Stimulated activated CD8-positive, alpha-beta memory T cell treated with anti-CD3 and anti-CD28 coated beads, Interleukin-2, amount 100 ng/mL, for 48 hours (primary cell): ENCODE measurements around the gene ABCA3.
"Not testable (repeated sequence)": the region's sequence is repeated elsewhere in the genome, so short reads cannot be mapped to it uniquely, and the experiment has no call there.

Experiments
- DNase-seq, 2 donors: peaks; one replicate each; pipeline ENCODE4 v3.0.0-alpha.2; 2020; ENCODE audit warnings: low read depth in 2 of 2

ABCA3 gene

DNA sequence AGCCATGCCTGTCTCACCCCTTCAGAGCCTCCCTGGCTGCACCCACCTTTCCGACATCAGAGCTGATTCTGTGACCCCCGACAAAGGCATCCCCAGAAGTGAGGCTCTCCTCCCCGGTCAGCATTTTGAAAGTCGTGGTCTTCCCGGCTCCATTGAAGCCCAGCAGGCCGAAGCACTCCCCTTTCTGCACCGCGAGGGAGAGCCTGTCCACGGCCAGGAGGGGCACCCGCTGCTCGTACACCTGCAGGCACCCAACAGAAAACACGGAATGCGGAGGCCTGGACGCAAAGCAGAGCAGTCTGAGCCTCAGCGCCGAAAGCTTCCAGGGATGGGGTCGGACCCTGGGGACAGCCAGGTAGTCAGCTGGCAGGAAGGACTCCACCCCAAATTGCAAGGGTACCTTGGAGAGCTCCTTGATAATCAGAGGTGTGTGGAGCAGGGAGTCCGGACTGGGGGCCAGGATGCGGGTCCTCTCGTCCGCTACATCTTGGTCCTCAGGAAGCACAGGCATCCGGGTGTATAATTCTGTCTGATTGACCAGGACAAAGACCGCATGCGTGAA, 59.5 kb downstream of the ABCA3 start:
- no peak for DNase-seq

GRCh38 chr16:2280461-2280860, 60.1 kb downstream of the ABCA3 start:
- DNase-seq: no peak

GRCh38 chr16:2278956-2279800, 61.4 kb downstream of the ABCA3 start:
- no peak for DNase-seq

- DNase-seq: no peak
Observed at GRCh38 chr16:2278272-2278608, 62.3 kb downstream of the ABCA3 start.

DNA sequence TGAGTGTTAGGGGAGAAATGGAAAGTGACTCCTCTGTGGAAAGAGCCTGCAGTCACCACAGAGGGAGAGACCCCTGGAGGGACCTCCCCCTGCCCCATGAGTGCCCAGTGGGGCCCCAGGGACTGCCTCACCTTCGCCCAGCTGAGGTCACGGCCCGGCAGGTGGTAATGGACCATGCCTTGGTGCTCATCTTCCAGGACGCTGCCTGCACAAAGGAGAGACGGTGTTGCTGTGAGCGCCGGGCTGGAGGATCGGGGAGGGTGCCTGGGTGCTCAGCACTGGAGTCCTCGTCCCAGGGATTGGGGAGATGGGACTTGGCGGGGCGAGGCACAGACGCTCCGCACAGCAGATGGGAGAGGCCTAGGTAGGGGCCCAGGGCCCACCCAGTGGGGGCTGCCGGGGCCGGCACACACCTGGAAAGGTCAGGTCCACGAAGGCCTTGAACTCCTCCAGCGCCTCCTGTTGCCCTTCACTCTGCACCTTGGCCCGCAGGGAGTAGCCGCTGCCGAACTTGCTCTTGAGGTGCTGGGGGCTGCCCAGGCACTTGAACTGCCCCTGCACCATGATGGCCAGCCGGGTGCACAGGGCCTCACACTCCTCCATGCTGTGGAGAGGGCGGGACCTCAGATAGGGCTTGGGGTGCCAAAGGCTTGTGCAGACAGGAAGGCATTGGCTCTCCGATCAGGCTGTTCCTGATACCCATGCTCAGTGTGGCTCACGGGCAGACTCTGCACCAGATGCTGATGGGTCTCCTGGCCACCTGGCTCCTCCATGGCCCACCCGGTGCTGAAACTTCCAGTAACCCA, 62.9 kb downstream of the ABCA3 start:
- no peak for DNase-seq

- no peak for DNase-seq
Observed at GRCh38 chr16:2276368-2277195, 63.9 kb downstream of the ABCA3 start.

DNA sequence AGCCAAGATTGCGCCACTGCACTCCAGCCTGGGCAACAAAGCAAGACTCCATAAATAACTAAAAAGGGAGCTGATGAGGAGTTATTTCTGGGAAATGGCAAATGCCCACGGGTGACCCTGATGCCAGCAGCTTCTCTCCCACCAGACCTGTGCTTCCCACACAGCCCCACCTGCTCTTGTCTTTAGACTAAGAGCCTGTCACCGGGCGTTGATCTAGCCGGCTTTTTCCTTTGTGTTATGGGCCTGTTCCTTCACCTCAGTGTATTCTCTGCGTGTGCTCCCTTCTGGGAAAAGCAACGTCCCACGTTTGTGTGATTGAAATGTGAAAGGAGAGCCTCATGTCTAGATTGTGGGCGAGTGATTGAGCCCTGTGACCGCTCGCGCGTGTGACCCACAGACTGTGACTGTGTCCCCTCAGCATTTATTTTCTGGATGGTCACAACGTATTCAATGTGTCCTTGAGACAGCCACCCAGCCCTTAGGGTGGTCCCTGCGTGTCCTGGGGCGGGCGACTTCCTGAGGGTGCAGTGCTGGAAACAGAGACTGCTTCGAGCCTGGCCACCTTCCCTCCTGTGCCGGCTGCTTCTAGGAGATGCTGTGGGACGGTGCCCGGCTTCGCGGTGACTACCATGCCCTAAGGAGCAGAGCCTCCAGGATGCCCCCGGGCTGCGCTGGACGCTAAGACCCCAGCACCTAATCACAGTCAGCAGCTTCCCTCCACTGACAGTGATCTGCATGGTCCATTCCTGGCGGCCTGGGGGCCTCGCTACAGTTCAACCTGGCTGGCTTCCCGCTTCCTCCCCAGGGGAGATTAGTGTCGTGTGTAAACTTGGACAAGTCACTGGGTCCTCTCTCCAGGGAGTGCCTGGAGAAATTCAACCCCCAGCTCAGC, 64.8 kb downstream of the ABCA3 start:
- no peak for DNase-seq

DNA sequence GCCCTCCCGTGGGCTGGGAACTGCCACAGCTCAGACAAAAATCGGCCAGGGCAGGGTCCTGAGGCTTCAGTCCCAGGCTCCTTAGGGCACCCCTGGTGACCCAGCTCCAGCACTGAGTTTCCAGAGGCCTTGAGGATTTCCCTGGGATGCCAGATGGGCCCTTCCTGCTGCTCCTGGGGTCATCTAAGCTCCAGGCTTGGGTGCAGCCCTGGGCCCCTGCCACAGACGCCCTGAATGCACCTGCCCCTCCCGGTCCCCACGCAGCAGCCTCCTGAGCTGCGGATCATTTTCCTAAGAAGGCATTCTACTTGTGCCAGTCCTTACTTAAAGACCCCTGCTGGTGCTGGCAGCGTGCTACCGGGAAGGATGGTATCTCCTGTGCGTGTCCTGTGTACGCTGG, 66.6 kb downstream of the ABCA3 start:
- no peak for DNase-seq

DNA sequence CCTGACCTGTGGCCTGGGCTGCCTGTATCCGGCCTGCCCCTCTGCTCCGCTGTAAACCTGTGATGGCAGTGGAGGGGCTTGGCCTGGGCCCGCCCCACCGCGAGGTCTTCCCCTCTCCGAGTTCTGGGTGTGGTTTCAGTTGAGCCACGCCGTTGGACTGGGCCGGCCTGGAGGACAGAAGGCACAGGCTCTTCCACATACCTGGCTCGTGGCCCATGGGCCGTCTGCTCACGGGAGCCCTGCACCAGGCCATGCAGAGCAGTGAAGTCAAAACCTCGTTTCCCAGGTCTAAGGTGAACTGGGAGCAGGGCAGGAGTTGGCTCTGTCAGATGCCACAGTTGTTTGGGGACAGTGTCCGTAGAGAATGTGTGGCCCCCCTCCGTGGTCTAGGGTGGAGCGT, 67.0 kb downstream of the ABCA3 start:
- no peak for DNase-seq

DNA sequence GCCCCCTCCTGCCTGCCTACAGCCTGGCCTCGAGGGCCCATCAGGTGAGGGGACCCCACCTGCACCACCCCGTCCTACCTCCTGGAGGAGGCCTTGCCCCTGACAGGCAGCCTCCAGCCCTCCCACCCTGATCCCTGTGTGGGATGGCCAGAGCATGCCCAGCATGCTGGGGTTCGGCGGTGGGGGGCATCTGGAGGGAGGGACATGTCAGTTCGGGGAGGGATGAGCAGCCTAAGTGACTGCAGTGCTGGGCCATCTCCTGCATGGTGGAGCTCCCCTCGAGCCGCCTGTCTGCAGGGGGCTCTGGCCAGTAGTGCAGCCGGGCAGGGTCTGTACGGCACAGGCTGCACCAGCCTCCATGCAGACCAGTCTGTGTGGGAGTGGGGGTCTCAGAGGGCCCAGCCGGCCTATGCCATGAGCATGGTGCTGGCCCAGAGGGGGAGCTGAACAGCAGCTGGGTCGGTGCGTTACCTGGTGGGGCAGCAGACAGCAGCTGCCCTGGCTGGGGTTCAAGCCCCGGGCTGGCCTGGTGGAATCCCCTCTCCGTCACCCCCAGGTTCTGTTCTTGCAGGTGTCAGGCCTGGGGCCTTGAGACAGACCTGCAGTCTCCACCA, 68.6 kb downstream of the ABCA3 start:
- no peak for DNase-seq

DNA sequence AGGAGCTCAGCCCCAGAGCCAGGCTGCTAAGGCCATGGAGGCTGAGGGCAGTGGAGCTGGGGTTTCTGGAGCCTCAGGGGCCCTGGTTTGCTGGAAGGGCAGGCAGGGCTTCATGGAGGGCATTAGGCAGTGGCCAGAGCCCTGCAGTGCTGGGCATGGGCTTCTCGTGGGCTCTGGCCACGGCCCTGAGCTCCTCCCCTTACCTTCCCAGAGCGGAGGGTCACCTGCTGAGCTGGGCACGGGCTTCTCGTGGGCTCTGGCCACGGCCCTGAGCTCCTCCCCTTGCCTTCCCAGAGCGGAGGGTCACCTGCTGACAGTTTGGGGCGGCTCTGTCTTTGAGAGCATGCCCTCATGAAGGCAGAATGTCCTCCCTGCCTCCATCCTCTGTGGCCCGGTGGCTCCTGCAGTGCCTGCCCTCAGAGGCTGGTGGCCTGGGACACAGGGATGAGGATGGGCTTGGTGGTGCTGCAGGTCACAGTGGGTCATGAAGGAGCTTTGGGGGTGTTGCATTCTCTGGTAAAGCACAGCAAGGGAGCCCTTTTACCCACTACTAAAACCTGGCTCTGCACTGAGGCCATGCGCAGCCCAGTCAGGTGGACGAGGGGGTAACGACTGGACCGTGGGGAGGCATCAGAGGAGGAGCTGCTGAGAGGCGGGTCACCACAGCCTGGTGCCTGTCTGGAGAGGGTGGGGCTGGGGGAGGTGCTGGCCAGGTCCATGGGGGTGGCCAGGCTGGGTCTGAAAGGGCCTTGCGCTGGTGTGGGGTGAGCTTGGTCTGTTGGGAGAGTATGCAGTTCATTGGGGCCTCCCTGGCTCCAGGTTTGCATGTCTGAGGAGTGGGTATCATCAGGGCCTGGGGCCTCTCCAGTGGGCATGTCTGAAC, 69.7 kb downstream of the ABCA3 start:
- DNase-seq: no peak

- DNase-seq: no peak
Observed at GRCh38 chr16:2270070-2270462, 70.5 kb downstream of the ABCA3 start.

- peak; percentile 95 to 96 for DNase-seq
Observed at GRCh38 chr16:2267913-2268666, 72.4 kb downstream of the ABCA3 start, which contains the start of gene RNPS1. RNPS1 (minus strand) TSS chr16:2268126; CDS start chr16:2264643, 3,483 bp downstream.

DNA sequence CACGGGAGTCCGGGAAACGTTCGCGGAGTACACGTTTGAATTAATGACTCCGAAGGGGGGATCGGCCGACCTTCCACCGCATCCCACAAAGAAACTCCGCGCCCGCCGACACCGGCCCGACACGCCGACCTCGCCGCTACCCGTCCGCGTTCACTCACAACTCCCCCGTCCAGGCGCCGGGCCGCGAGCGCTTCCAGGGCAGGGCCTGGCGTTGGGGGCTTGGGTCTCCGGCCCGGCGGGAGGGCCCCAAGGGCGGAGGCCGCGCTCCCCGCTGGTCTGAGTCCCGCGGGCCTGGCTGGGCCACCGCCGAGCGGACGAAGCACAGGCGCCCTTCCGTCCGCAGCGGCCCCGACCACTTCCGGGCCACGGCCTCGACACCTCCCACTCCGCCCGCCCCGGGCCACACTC, 73.0 kb downstream of the ABCA3 start:
- not testable (repeated sequence) for DNase-seq

- not testable (repeated sequence) for DNase-seq
Observed at GRCh38 chr16:2266887-2267286, 73.6 kb downstream of the ABCA3 start.

GRCh38 chr16:2263026-2263425, 77.5 kb downstream of the ABCA3 start:
- DNase-seq: not testable (repeated sequence)

- no peak for DNase-seq
Observed at GRCh38 chr16:2260250-2260649, 80.3 kb downstream of the ABCA3 start.

- DNase-seq: not testable (repeated sequence)
Observed at GRCh38 chr16:2258530-2258929, 82.0 kb downstream of the ABCA3 start.

- DNase-seq: no peak
Observed at GRCh38 chr16:2257726-2258125, 82.8 kb downstream of the ABCA3 start.
